Raji (cell line): ENCODE data around the gene HAS3.

Experiments
- POLR2A ChIP-seq: IDR thresholded peaks from 2 replicates; pipeline ENCODE4 v1.6.1; 2011; ENCODE audit warnings: low read depth, low read length, control low read depth; ENCODE audit not compliant: insufficient read depth

HAS3 gene

GRCh38 chr16:69150146-69150865 lies 44.9 kb downstream of the HAS3 start:
- no peak for TF ChIP-seq POLR2A

GRCh38 chr16:69157196-69157595 lies 51.7 kb downstream of the HAS3 start:
- no peak for TF ChIP-seq POLR2A

GRCh38 chr16:69160192-69160591 lies 54.7 kb downstream of the HAS3 start:
- no peak for TF ChIP-seq POLR2A

- no peak for TF ChIP-seq POLR2A
These were observed 60.1 kb downstream of the HAS3 start for GRCh38 chr16:69165584-69165983.

- no peak for TF ChIP-seq POLR2A
These were observed 60.9 kb downstream of the HAS3 start for GRCh38 chr16:69166221-69166833.

- TF ChIP-seq POLR2A: no peak
These were observed 61.8 kb downstream of the HAS3 start for GRCh38 chr16:69166946-69167930.
